Ascending aorta (tissue), 2 donors: ENCODE results near the gene CD6. TPM values are rescaled to one million over a fixed set of nuclear protein-coding genes. Genes with fewer than 3 reads are reported as not detected.
A peak's percentile ranks its signal among the peaks of the same experiment; 100 is the strongest.

ENCODE experiments used
- DNase-seq, 2 donors: peaks; one replicate each; pipeline ENCODE4 v3.0.0-alpha.2; 2019; ENCODE audit warnings: low spot score in 2 of 2
- H3K27ac ChIP-seq, 2 donors: fragments of 200-600 bp; sonication (generic); one replicate each; pipeline ENCODE4 v1.5.1; 2016 to 2017; ENCODE audit warnings: mild to moderate bottlenecking in 1 of 2
- H3K27me3 ChIP-seq: fragments of 200-600 bp; sonication (generic); one replicate; pipeline ENCODE4 v1.5.1; 2017
- H3K36me3 ChIP-seq, 2 donors: fragments of 200-600 bp; sonication (generic); one replicate each; pipeline ENCODE4 v1.5.1; 2016
- H3K4me1 ChIP-seq, 2 donors: fragments of 200-600 bp; sonication (generic); one replicate each; pipeline ENCODE4 v1.5.1; 2016 to 2017; ENCODE audit warnings: mild to moderate bottlenecking in 1 of 2
- H3K4me3 ChIP-seq, 2 donors: fragments of 200-600 bp; sonication (generic); one replicate each; pipeline ENCODE4 v1.5.1; 2016 to 2017; ENCODE audit warnings: mild to moderate bottlenecking in 1 of 2
- H3K9me3 ChIP-seq, 2 donors: fragments of 200-600 bp; sonication (generic); one replicate each; pipeline ENCODE4 v1.5.1; 2016
- CTCF ChIP-seq, 3 experiments: fragments of 200-600 bp in 2 of 3; fragments of 450-650 bp in 1 of 3; sonication (generic) in 2 of 3; IDR thresholded peaks; one replicate each; pipeline ENCODE4 v1.5.1; 2016 to 2019; ENCODE audit warnings: antibody characterized with exemption in 3 of 3, mild to moderate bottlenecking in 1 of 3, moderate library complexity in 1 of 3
- intact Hi-C: fragments of 100-400 bp; cut with DNase I; formaldehyde crosslinking; loops from one replicate; pipeline ENCODE4 v1.15.1; 2023
- total RNA-seq: library from RNA; depleted of rRNA; stranded (reverse); fragments of >200 nt; gene quantifications from one replicate; pipeline ENCODE4 v1.1.0, GENCODE V29; 2016

CD6 gene
- total RNA-seq, 1 donor from 2014 or later: not detected

- no peak for DNase-seq
- H3K4me3 ChIP-seq: no peak overlapping the region
- H3K27me3 ChIP-seq: peaks cover 10% of the 10 kb centered on the region
- peaks cover 6 to 7% of the 10 kb centered on the region in 2 donors for H3K4me1 ChIP-seq
- no peaks in the 10 kb centered on the region for H3K9me3 ChIP-seq
- no peak for TF ChIP-seq CTCF (IDR thresholded peaks at IDR 0.05)
- no peak overlapping the region for H3K27ac ChIP-seq
- no peaks in the 10 kb centered on the region for H3K36me3 ChIP-seq
- intact Hi-C loops: no loop called here
Measured at GRCh38 chr11:61004761-61005181, 33.3 kb downstream of the CD6 start.

- DNase-seq: no peak
- intact Hi-C loops: no loop called here
- Histone ChIP-seq H3K9me3 (no peaks in the 10 kb centered on the region), H3K27me3 (peaks cover 10% of the 10 kb centered on the region), H3K4me3 (peak overlapping the region; percentile 53 to 57), H3K36me3 (no peaks in the 10 kb centered on the region), H3K27ac (no peak overlapping the region), H3K4me1 (peaks cover 6 to 7% of the 10 kb centered on the region in 2 donors)
- TF ChIP-seq CTCF (IDR thresholded peaks at IDR 0.05): no peak
Measured at GRCh38 chr11:61007383-61007955, 36.0 kb downstream of the CD6 start.

GRCh38 chr11:61007956-61008896 is 36.7 kb downstream of the CD6 start:
- peak overlapping the region; percentile 53 to 57 for H3K4me3 ChIP-seq
- DNase-seq: no peak
- no peaks in the 10 kb centered on the region for H3K9me3 ChIP-seq

GRCh38 chr11:61008971-61009370 is 37.5 kb downstream of the CD6 start:
- Histone ChIP-seq H3K4me1 (peaks cover 6 to 7% of the 10 kb centered on the region in 2 donors), H3K9me3 (no peaks in the 10 kb centered on the region), H3K36me3 (no peaks in the 10 kb centered on the region), H3K27me3 (peaks cover 10% of the 10 kb centered on the region), H3K4me3 (no peak overlapping the region), H3K27ac (no peak overlapping the region)
- no peak for TF ChIP-seq CTCF (IDR thresholded peaks at IDR 0.05)
- DNase-seq: no peak
- intact Hi-C loops: no loop called here

More at GRCh38 chr11:61007956-61008896, 36.7 kb downstream of the CD6 start:
- Histone ChIP-seq H3K4me1 (peaks cover 6 to 7% of the 10 kb centered on the region in 2 donors), H3K27ac (no peak overlapping the region), H3K27me3 (peaks cover 10% of the 10 kb centered on the region), H3K36me3 (no peaks in the 10 kb centered on the region)
- no peak for TF ChIP-seq CTCF (IDR thresholded peaks at IDR 0.05)
- intact Hi-C loops: no loop called here

- no peak for DNase-seq
Measured at GRCh38 chr11:61009392-61010275, 38.2 kb downstream of the CD6 start.

More at GRCh38 chr11:61009392-61010275, 38.2 kb downstream of the CD6 start:
- Histone ChIP-seq H3K27me3 (peaks cover 10% of the 10 kb centered on the region), H3K4me1 (peaks cover 6 to 7% of the 10 kb centered on the region in 2 donors), H3K4me3 (no peak overlapping the region), H3K36me3 (no peaks in the 10 kb centered on the region), H3K9me3 (no peaks in the 10 kb centered on the region), H3K27ac (no peak overlapping the region)
- no peak for TF ChIP-seq CTCF (IDR thresholded peaks at IDR 0.05)
- intact Hi-C loops: no loop called here
